Neural crest cell (in vitro differentiated cells): Measurements from ENCODE around the gene PCDHGA8. TPM values are rescaled to one million over a fixed set of nuclear protein-coding genes. Genes with fewer than 3 reads are reported as not detected.
A peak's percentile ranks its signal among the peaks of the same experiment; 100 is the strongest.
"Not testable (repeated sequence)": the region's sequence is repeated elsewhere in the genome, so short reads cannot be mapped to it uniquely, and the experiment has no call there.

ENCODE experiments used
- DNase-seq: peaks from one replicate; pipeline ENCODE4 v3.0.0; 2021; ENCODE audit warnings: low read depth, mixed read lengths, low spot score
- H3K27ac Mint-ChIP-seq: one replicate; pipeline ENCODE4 v1.8.0; 2021; ENCODE audit warnings: mild to moderate bottlenecking, mixed read lengths; ENCODE audit not compliant: unreplicated experiment
- H3K27me3 Mint-ChIP-seq: 2 replicates; pipeline ENCODE4 v1.8.0; 2021; ENCODE audit warnings: low read depth, mild to moderate bottlenecking, mixed read lengths
- H3K36me3 Mint-ChIP-seq: 2 replicates; pipeline ENCODE4 v1.8.0; 2021; ENCODE audit warnings: low read depth, mild to moderate bottlenecking, mixed read lengths
- H3K4me1 Mint-ChIP-seq: 2 replicates; pipeline ENCODE4 v1.8.0; 2021; ENCODE audit warnings: mixed read lengths
- H3K4me3 Mint-ChIP-seq: one replicate; pipeline ENCODE4 v1.8.0; 2021; ENCODE audit warnings: mild to moderate bottlenecking, mixed read lengths
- H3K9me3 Mint-ChIP-seq: 2 replicates; pipeline ENCODE4 v1.8.0; 2021; ENCODE audit warnings: mixed read lengths
- CTCF ChIP-seq: fragments of 200-600 bp; sonication (generic); conservative IDR thresholded peaks from 2 replicates; pipeline ENCODE4 v1.5.0; 2021; ENCODE audit warnings: antibody characterized with exemption, mild to moderate bottlenecking
- total RNA-seq: library from RNA; stranded (reverse); gene quantifications from 2 replicates; pipeline ENCODE4 v1.2.1, GENCODE V29; 2021

PCDHGA8 gene
- total RNA-seq, 1 donor from 2014 or later, result 0.33 TPM

DNA sequence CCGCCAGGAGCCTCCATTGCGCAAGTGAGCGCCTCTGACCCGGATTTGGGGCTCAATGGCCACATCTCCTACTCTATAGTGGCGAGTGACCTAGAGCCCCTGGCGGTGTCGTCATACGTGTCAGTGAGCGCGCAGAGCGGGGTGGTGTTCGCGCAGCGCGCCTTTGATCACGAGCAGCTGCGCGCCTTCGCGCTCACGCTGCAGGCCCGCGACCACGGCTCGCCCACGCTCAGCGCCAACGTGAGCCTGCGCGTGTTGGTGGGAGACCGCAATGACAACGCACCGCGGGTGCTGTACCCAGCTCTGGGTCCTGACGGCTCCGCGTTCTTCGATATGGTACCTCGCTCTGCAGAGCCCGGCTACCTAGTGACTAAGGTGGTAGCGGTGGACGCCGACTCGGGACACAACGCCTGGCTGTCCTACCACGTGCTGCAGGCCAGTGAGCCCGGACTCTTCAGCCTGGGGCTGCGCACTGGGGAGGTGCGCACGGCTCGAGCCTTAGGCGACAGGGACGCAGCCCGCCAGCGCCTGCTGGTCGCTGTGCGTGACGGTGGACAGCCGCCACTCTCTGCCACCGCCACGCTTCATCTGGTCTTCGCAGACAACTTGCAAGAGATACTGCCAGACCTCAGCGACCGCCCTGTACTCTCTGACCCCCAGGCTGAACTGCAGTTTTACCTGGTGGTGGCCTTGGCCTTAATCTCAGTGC lies 17.3 kb downstream of the PCDHGA8 start:
- Mint-ChIP-seq H3K9me3 (peaks cover 33% of the 10 kb centered on the region), H3K4me3 (peak overlapping the region; percentile 81), H3K27ac (no peak overlapping the region), H3K27me3 (peaks cover 22% of the 10 kb centered on the region), H3K4me1 (peaks cover 44% of the 10 kb centered on the region), H3K36me3 (peaks cover 62% of the 10 kb centered on the region)
- DNase-seq, result no peak
- TF ChIP-seq CTCF, result no peak

GRCh38 chr5:141411575-141411974 lies 19.1 kb downstream of the PCDHGA8 start:
- H3K4me1 Mint-ChIP-seq, result peaks cover 44% of the 10 kb centered on the region
- H3K4me3 Mint-ChIP-seq, result peak overlapping the region; percentile 31
- H3K27ac Mint-ChIP-seq, result no peak overlapping the region
- H3K27me3 Mint-ChIP-seq, result peaks cover 22% of the 10 kb centered on the region
- H3K36me3 Mint-ChIP-seq, result peaks cover 69% of the 10 kb centered on the region
- peaks cover 32% of the 10 kb centered on the region for H3K9me3 Mint-ChIP-seq
- TF ChIP-seq CTCF, result no peak
- no peak for DNase-seq

GRCh38 chr5:141412854-141413539 lies 20.6 kb downstream of the PCDHGA8 start, which contains the start of gene PCDHGA10:
Gene PCDHGA10, plus strand, starts transcription at chr5:141412987. Its CDS starts 189 bp downstream, at chr5:141413176.
- peaks cover 38% of the 10 kb centered on the region for H3K4me1 Mint-ChIP-seq
- H3K27ac Mint-ChIP-seq, result peak within 1 kb of the TSS; percentile 75
- H3K36me3 Mint-ChIP-seq, result peaks cover 73% of the 10 kb centered on the region
- peak; percentile 76 for TF ChIP-seq CTCF
- DNase-seq, result peak; percentile 37
- H3K4me3 Mint-ChIP-seq, result peak within 1 kb of the TSS; percentile 94
- peaks cover 22% of the 10 kb centered on the region for H3K27me3 Mint-ChIP-seq
- H3K9me3 Mint-ChIP-seq, result peaks cover 34% of the 10 kb centered on the region

GRCh38 chr5:141413540-141414069 lies 21.2 kb downstream of the PCDHGA8 start:
- Mint-ChIP-seq H3K36me3 (peaks cover 73% of the 10 kb centered on the region), H3K27me3 (peaks cover 22% of the 10 kb centered on the region), H3K9me3 (peaks cover 36% of the 10 kb centered on the region), H3K4me3 (peak overlapping the region; percentile 94), H3K4me1 (peaks cover 33% of the 10 kb centered on the region), H3K27ac (peak overlapping the region; percentile 75)
- no peak for TF ChIP-seq CTCF
- no peak for DNase-seq

GRCh38 chr5:141414548-141415274 lies 22.3 kb downstream of the PCDHGA8 start:
- not testable (repeated sequence) for DNase-seq, H3K27ac Mint-ChIP-seq
- Mint-ChIP-seq H3K36me3 (peaks cover 70% of the 10 kb centered on the region), H3K4me3 (peak overlapping the region; percentile 79), H3K4me1 (peaks cover 28% of the 10 kb centered on the region), H3K9me3 (peaks cover 35% of the 10 kb centered on the region), H3K27me3 (peaks cover 21% of the 10 kb centered on the region)

- H3K36me3 Mint-ChIP-seq, result peaks cover 72% of the 10 kb centered on the region
- DNase-seq, H3K27ac Mint-ChIP-seq: not testable (repeated sequence)
- H3K27me3 Mint-ChIP-seq, result peaks cover 19% of the 10 kb centered on the region
- H3K4me3 Mint-ChIP-seq, result peak overlapping the region; percentile 66
- H3K4me1 Mint-ChIP-seq, result peaks cover 26% of the 10 kb centered on the region
- peaks cover 36% of the 10 kb centered on the region for H3K9me3 Mint-ChIP-seq
Observed at GRCh38 chr5:141415275-141415618, 22.8 kb downstream of the PCDHGA8 start.
